ENCODE results near the gene CDKL1. TPM values are rescaled to one million over a fixed set of nuclear protein-coding genes. Genes with fewer than 3 reads are reported as not detected.

Gene CDKL1
- total and polyA plus RNA-seq, 3 donors from 2014 or later = 2.0 to 4.4 (median 3.3) TPM

DNA sequence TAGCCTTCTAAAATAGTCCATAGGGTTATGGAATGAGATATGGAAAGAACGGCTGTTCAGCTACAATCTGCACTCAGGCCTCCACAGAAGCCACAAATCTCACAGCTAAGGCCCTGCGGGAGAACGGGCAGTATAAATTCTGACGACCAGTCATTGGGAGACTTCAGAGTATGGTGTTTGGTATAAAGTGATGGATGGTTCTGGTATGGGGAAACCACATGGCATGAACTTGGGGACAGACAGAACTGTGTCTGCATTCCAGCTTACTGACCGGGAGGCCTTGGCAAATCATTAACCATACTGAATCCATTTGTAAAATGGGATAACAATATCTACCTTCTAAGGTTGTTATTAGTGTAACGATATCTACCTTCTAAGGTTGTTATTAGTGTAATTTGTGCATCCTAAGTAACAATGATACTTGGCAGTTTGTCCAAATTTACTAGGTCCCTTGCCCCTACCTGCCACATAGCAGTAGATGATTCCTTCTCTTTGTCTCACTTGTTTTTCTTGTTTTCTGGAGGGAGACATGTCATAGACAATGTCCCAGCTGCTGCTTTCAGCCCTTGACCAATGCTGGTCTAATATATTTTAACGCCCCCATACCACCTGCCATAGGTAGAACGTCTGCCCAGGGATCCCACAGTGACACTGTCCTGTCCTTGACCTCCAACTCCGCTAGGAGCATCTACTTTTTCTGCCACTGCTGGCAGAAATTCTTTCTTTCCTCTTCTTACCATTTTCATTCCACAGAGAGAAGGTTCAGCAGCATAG lies 6.8 kb downstream of the CDKL1 start:
- WGBS, 2 donors = 80 to 82% methylated on average over 9 of the region's 9 CpGs
- TF ChIP-seq, protein P1, sequence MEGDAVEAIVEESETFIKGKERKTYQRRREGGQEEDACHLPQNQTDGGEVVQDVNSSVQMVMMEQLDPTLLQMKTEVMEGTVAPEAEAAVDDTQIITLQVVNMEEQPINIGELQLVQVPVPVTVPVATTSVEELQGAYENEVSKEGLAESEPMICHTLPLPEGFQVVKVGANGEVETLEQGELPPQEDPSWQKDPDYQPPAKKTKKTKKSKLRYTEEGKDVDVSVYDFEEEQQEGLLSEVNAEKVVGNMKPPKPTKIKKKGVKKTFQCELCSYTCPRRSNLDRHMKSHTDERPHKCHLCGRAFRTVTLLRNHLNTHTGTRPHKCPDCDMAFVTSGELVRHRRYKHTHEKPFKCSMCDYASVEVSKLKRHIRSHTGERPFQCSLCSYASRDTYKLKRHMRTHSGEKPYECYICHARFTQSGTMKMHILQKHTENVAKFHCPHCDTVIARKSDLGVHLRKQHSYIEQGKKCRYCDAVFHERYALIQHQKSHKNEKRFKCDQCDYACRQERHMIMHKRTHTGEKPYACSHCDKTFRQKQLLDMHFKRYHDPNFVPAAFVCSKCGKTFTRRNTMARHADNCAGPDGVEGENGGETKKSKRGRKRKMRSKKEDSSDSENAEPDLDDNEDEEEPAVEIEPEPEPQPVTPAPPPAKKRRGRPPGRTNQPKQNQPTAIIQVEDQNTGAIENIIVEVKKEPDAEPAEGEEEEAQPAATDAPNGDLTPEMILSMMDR (IDR thresholded peaks at IDR 0.05) = no peak
- TF ChIP-seq POLR2A (IDR thresholded peaks at IDR 0.05) = no peak
- H3K4me3 ChIP-seq = no peak overlapping the region
- H3K9me3 ChIP-seq = no peaks in the 10 kb centered on the region
- H3K36me3 ChIP-seq (ENCODE audit: low read depth, missing control alignments) = no peaks in the 10 kb centered on the region
- intact Hi-C loops (cut with DNase I; ENCODE audit: low total_unique reads) = no loop called here
- no peak overlapping the region for H3K27ac ChIP-seq
- H3K4me1 ChIP-seq = peaks cover 9% of the 10 kb centered on the region
- H3K27me3 ChIP-seq = no peaks in the 10 kb centered on the region
- DNase-seq = no peak

DNA sequence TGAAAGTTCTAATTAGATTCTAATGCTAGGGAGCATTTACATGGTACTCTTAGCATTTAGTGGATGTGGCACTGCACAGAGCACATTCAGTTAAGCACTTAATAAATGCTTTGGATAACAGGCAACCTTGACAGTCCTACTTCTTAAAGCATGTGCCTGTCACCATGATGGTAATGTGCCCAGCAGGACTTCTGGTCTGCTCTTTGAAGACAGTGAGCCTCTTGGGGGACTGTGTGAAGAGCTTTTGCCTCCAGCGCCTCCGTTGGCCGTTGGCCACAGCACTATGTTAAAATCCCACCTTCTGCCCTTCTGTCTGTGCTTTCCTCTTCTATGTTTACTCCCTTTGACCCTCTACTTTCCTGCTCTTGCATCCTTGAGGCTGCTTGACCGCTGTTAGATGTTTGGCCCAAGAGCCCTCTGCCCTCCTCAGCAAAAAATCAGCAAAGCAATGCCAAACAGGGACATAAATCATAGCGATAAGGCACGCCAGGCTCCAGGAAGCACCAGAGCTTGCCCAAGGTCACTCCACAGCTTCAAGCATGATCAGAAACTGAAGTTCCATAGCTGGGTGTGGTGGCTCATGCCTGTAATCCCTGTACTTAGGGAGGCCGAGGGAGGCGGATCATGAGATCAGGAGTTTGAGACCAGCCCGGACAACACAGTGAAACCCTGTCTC lies 8.3 kb downstream of the CDKL1 start:
- no peak for TF ChIP-seq POLR2A (IDR thresholded peaks at IDR 0.05)
- TF ChIP-seq, protein P1 (IDR thresholded peaks at IDR 0.05) = no peak
- DNase-seq = peak; percentile 63
- no peaks in the 10 kb centered on the region for H3K27me3 ChIP-seq
- peaks cover 9% of the 10 kb centered on the region for H3K4me1 ChIP-seq
- H3K36me3 ChIP-seq (ENCODE audit: low read depth, missing control alignments) = no peaks in the 10 kb centered on the region
- no peak overlapping the region for H3K4me3 ChIP-seq
- WGBS, 2 donors = 26 to 31% methylated on average over 9 of the region's 9 CpGs
- peak overlapping the region in 1 of 2 donors; percentile 19 for H3K27ac ChIP-seq
- intact Hi-C loops (cut with DNase I; ENCODE audit: low total_unique reads) = no loop called here
- no peaks in the 10 kb centered on the region for H3K9me3 ChIP-seq

DNA sequence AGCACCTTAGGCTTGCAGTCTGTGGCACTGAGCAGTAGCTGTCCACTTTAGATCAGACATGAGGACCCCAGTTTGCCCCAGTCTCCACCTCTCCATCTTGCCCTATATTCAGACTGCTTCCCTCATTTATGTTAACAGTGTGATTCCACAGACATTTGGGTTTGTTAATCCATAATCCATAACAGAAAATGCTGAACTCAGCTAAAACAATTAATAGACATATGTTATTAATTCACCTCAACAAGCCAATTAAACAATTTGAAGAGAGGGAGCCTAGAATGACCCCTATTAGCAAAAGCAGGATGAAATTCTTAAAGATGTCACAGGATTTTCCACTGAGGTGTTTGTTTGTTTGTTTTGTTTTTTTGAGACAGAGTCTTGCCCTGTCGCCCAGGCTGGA lies 9.1 kb downstream of the CDKL1 start:
- Histone ChIP-seq H3K27me3 (no peaks in the 10 kb centered on the region), H3K4me3 (no peak overlapping the region), H3K9me3 (no peaks in the 10 kb centered on the region), H3K27ac (no peak overlapping the region), H3K4me1 (peaks cover 9% of the 10 kb centered on the region), H3K36me3 (ENCODE audit: low read depth, missing control alignments) (no peaks in the 10 kb centered on the region)
- no peak for DNase-seq
- TF ChIP-seq, protein P1 (IDR thresholded peaks at IDR 0.05) = no peak
- TF ChIP-seq POLR2A (IDR thresholded peaks at IDR 0.05) = no peak
- WGBS, 2 donors = 96 to 100% methylated on average over 1 of the region's 1 CpG
- intact Hi-C loops (cut with DNase I; ENCODE audit: low total_unique reads) = no loop called here

DNA sequence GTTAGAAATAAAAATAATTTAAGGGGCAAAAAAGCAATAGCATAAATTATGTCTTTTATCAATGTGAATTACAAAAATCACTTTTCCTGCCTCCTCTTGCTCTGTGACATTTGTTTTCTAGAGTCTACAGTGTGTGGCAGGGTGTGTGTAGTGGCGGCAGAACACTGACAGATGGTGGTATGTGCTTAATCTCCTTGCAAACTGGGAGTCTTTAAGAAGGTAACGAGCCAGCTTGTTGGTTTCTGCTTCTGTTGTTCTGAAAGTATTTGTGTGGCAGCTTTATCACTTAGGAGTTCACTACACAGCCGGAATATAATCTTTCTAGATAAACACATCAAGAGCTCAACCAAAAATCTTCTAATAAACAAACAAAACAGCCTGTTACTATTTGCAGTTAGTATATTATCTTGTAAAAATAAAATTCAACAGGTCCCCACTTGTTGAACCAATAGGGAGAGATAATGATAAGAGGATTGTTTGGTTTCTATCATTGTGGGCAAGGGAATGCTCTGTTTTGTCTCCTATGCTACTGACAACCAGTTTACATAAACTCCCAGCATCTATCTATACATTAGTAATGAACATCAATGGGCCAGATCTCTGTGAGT lies 13.0 kb downstream of the CDKL1 start:
- Histone ChIP-seq H3K9me3 (no peaks in the 10 kb centered on the region), H3K4me1 (peaks cover 9% of the 10 kb centered on the region), H3K4me3 (no peak overlapping the region), H3K36me3 (ENCODE audit: low read depth, missing control alignments) (no peaks in the 10 kb centered on the region), H3K27ac (no peak overlapping the region), H3K27me3 (no peaks in the 10 kb centered on the region)
- DNase-seq = no peak
- intact Hi-C loops (cut with DNase I; ENCODE audit: low total_unique reads) = no loop called here
- TF ChIP-seq POLR2A (IDR thresholded peaks at IDR 0.05) = no peak
- TF ChIP-seq, protein P1 (IDR thresholded peaks at IDR 0.05) = no peak
- 33 to 39% methylated on average over 3 of the region's 3 CpGs for WGBS, 2 donors

Measured in testis (tissue), 3 donors.